ENCODE data around the gene PRKAR1A. TPM values are rescaled to one million over a fixed set of nuclear protein-coding genes. Genes with fewer than 3 reads are reported as not detected.
"Not testable (repeated sequence)": the region's sequence is repeated elsewhere in the genome, so short reads cannot be mapped to it uniquely, and the experiment has no call there.

Gene PRKAR1A
- total and polyA plus RNA-seq, 8 donors: 22.6 to 137 (median 74.7) TPM

- Histone ChIP-seq H3K27ac (peak overlapping the region; percentile 58 to 85 (median 75)), H3K36me3 (no peaks in the 10 kb centered on the region), H3K4me1 (peaks cover 0 to 22% (median 8%) of the 10 kb centered on the region in 3 donors), H3K27me3 (no peaks in the 10 kb centered on the region), H3K4me3 (peak overlapping the region in 2 of 4 donors; percentile 4 to 22), H3K9me3 (no peaks in the 10 kb centered on the region)
- peak in 4 of 6 donors; percentile 54 to 71 (median 65) for DNase-seq
- ATAC-seq: peak; percentile 80 to 87 (median 84)
- intact Hi-C loops (cut with DNase I): no loop called here
- WGBS, 2 donors: 16 to 20% methylated on average over 12 of the region's 12 CpGs
- FAIRE-seq: no peak
- no peak for TF ChIP-seq CTCF (IDR thresholded peaks at IDR 0.05)
Measured at GRCh38 chr17:68491381-68492231, 20.6 kb upstream of the PRKAR1A start.

- H3K27ac ChIP-seq: peak overlapping the region; percentile 58 to 85 (median 75)
- H3K27me3 ChIP-seq; FAIRE-seq; H3K9me3 ChIP-seq; intact Hi-C loops (cut with DNase I); H3K36me3 ChIP-seq: not testable (repeated sequence)
- DNase-seq (peak in 1 of 6 donors; percentile 30), ATAC-seq (peak; percentile 23 to 39 (median 30))
- peak overlapping the region in 1 of 4 donors; percentile 22 for H3K4me3 ChIP-seq
- peaks cover 0 to 22% (median 8%) of the 10 kb centered on the region in 3 donors for H3K4me1 ChIP-seq
- WGBS, 2 donors: 57 to 59% methylated on average over 8 of the region's 8 CpGs
Measured at GRCh38 chr17:68492394-68493054, 19.7 kb upstream of the PRKAR1A start.

GRCh38 chr17:68495081-68495480 lies 17.1 kb upstream of the PRKAR1A start:
- no peaks in the 10 kb centered on the region for H3K27me3 ChIP-seq
- FAIRE-seq (no peak), ATAC-seq (no peak), DNase-seq (no peak)
- no peak overlapping the region for H3K4me3 ChIP-seq
- H3K4me1 ChIP-seq: peaks cover 0 to 26% (median 8%) of the 10 kb centered on the region in 3 donors
- TF ChIP-seq CTCF (IDR thresholded peaks at IDR 0.05): no peak
- WGBS, 2 donors: 80 to 83% methylated on average over 4 of the region's 4 CpGs
- intact Hi-C loops (cut with DNase I): no loop called here
- H3K9me3 ChIP-seq: no peaks in the 10 kb centered on the region
- no peaks in the 10 kb centered on the region for H3K36me3 ChIP-seq
- no peak overlapping the region for H3K27ac ChIP-seq

GRCh38 chr17:68497885-68498319 lies 14.3 kb upstream of the PRKAR1A start:
- DNase-seq (no peak), FAIRE-seq (no peak), ATAC-seq (peak in 3 of 4 donors; percentile 26 to 73 (median 73))
- peak overlapping the region in 1 of 4 donors; percentile 39 for H3K27ac ChIP-seq
- H3K4me3 ChIP-seq: no peak overlapping the region
- WGBS, 2 donors: 3 to 5% methylated on average over 3 of the region's 3 CpGs
- H3K4me1 ChIP-seq: peaks cover 0 to 7% (median 0%) of the 10 kb centered on the region in 3 donors
- no peak for TF ChIP-seq CTCF (IDR thresholded peaks at IDR 0.05)
- intact Hi-C loops (cut with DNase I): no loop called here
- H3K9me3 ChIP-seq: no peaks in the 10 kb centered on the region
- no peaks in the 10 kb centered on the region for H3K36me3 ChIP-seq
- H3K27me3 ChIP-seq: no peaks in the 10 kb centered on the region

GRCh38 chr17:68498479-68499326 lies 13.5 kb upstream of the PRKAR1A start:
- intact Hi-C loops (cut with DNase I): no loop called here
- peak in 2 of 6 donors; percentile 20 to 34 for DNase-seq
- H3K27ac ChIP-seq: peak overlapping the region in 1 of 4 donors; percentile 39
- WGBS, 2 donors: 32 to 50% methylated on average over 7 of the region's 7 CpGs
- ATAC-seq: peak in 3 of 4 donors; percentile 32 to 72 (median 65)
- peaks cover 0 to 4% (median 0%) of the 10 kb centered on the region in 3 donors for H3K4me1 ChIP-seq
- TF ChIP-seq CTCF (IDR thresholded peaks at IDR 0.05): no peak
- no peaks in the 10 kb centered on the region for H3K27me3 ChIP-seq
- H3K9me3 ChIP-seq: no peaks in the 10 kb centered on the region
- no peaks in the 10 kb centered on the region for H3K36me3 ChIP-seq
- H3K4me3 ChIP-seq: no peak overlapping the region
- FAIRE-seq: no peak

All from pancreas (tissue), 10 donors.